ENCODE data around the gene MYH7.
"Not testable (repeated sequence)": the region's sequence is repeated elsewhere in the genome, so short reads cannot be mapped to it uniquely, and the experiment has no call there.

MYH7 gene

GRCh38 chr14:23457587-23458445, 22.4 kb upstream of the MYH7 start:
- no peak overlapping the region for H3K4me3 ChIP-seq (ENCODE audit: low read depth, low read length)
- no peak for TF ChIP-seq CTCF (IDR thresholded peaks at IDR 0.05; ENCODE audit: borderline replicate concordance, insufficient read depth, low read depth, low read length)

- not testable (repeated sequence) for H3K4me3 ChIP-seq (ENCODE audit: low read depth, low read length)
These were observed 21.6 kb upstream of the MYH7 start for GRCh38 chr14:23456883-23457586.

GRCh38 chr14:23454445-23454856, 19.0 kb upstream of the MYH7 start:
- H3K4me3 ChIP-seq (ENCODE audit: low read depth, low read length) = no peak overlapping the region
- TF ChIP-seq CTCF (IDR thresholded peaks at IDR 0.05; ENCODE audit: borderline replicate concordance, insufficient read depth, low read depth, low read length) = no peak

GRCh38 chr14:23452237-23452636, 16.8 kb upstream of the MYH7 start:
- no peak overlapping the region for H3K4me3 ChIP-seq (ENCODE audit: low read depth, low read length)
- no peak for TF ChIP-seq CTCF (IDR thresholded peaks at IDR 0.05; ENCODE audit: borderline replicate concordance, insufficient read depth, low read depth, low read length)

- H3K4me3 ChIP-seq (ENCODE audit: low read depth, low read length) = no peak overlapping the region
- TF ChIP-seq CTCF (IDR thresholded peaks at IDR 0.05; ENCODE audit: borderline replicate concordance, insufficient read depth, low read depth, low read length) = no peak
These were observed 14.9 kb upstream of the MYH7 start for GRCh38 chr14:23450379-23450778.

- H3K4me3 ChIP-seq (ENCODE audit: low read depth, low read length) = no peak overlapping the region
- TF ChIP-seq CTCF (IDR thresholded peaks at IDR 0.05; ENCODE audit: borderline replicate concordance, insufficient read depth, low read depth, low read length) = no peak
These were observed 13.9 kb upstream of the MYH7 start for GRCh38 chr14:23449314-23449713.

DNA sequence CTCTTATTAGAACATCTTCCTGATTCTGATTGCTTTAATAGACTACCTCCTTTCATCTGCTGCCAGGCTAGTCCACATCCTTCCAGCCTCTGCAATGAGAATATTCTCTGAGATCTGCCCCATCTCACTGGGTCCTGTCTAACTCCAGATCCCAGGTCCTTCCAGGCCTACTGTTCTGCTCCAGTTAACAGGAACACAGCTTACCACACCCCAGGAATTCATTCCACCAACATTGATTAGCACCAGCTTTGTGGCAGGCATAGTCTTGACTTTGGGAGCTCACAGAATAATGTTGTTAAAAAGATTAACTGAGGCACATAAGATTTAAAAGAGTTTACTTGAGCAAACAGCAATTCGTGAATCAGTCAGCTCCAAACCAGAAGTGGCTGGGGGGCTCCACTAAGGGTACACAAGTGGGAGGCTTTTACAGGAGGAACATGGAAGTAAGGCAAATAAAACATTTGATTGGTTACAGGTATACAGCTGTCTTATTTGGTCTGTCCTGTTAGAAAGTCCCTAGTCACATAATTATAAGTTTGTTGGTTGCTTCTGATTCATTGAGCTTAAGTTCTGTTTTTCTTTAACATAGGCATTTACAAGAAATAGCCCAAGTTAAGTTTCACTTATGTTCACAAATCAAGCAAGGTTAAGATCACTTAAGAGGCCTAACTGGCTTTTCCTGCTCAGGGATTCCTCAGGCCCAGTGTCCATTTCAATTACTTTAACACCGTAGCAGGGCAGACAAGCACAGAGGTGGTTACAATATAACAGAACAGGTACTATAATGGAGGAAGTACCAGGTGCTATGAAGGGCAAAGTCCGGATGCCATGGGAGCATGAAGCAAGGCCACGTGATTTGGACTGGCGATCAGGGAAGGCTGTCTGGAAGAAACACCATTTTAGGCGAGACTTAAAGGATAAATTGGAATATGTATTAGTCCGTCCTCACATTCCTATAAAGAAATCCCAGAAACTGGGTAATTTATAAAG, 12.2 kb upstream of the MYH7 start:
- no peak for TF ChIP-seq CTCF (IDR thresholded peaks at IDR 0.05; ENCODE audit: borderline replicate concordance, insufficient read depth, low read depth, low read length)
- H3K4me3 ChIP-seq (ENCODE audit: low read depth, low read length) = no peak overlapping the region

Measured in GM12875 (cell line).